GM18502 (cell line): Measurements from ENCODE around the gene ZNRF3.

Experiments
- ATAC-seq: cut with Tn5 transposase; IDR thresholded peaks from one replicate; pipeline ENCODE4 v1.9.1; 2021; ENCODE audit warnings: mild to moderate bottlenecking; ENCODE audit not compliant: unreplicated experiment, poor library complexity

ZNRF3 gene

GRCh38 chr22:29053048-29053702, 169.8 kb downstream of the ZNRF3 start:
- ATAC-seq = no peak

- no peak for ATAC-seq
These were observed 170.9 kb downstream of the ZNRF3 start for GRCh38 chr22:29054251-29054767.

GRCh38 chr22:29055192-29055830, 171.9 kb downstream of the ZNRF3 start:
- no peak for ATAC-seq

- ATAC-seq = no peak
These were observed 173.1 kb downstream of the ZNRF3 start for GRCh38 chr22:29056472-29056871.

- ATAC-seq = no peak
These were observed 177.0 kb downstream of the ZNRF3 start for GRCh38 chr22:29060251-29060869.

GRCh38 chr22:29060931-29061330, 177.6 kb downstream of the ZNRF3 start:
- no peak for ATAC-seq

- ATAC-seq = no peak
These were observed 178.4 kb downstream of the ZNRF3 start, which contains the start of gene C22orf31 for GRCh38 chr22:29061773-29062172. Gene C22orf31, minus strand, starts transcription at chr22:29061831. Its CDS starts 39 bp downstream, at chr22:29061792.

GRCh38 chr22:29062286-29062821, 179.0 kb downstream of the ZNRF3 start:
- no peak for ATAC-seq

GRCh38 chr22:29065468-29066190, 182.3 kb downstream of the ZNRF3 start:
- ATAC-seq = no peak

- ATAC-seq = no peak
These were observed 186.1 kb downstream of the ZNRF3 start for GRCh38 chr22:29069463-29069862.

- ATAC-seq = no peak
These were observed 187.1 kb downstream of the ZNRF3 start for GRCh38 chr22:29070490-29070889.

- ATAC-seq = no peak
These were observed 188.1 kb downstream of the ZNRF3 start for GRCh38 chr22:29071261-29072045.

GRCh38 chr22:29072193-29072978, 189.0 kb downstream of the ZNRF3 start:
- peak; percentile 84 for ATAC-seq

- peak; percentile 23 for ATAC-seq
These were observed 189.7 kb downstream of the ZNRF3 start, which contains the start of gene KREMEN1 for GRCh38 chr22:29072979-29073617. Gene KREMEN1, plus strand, starts transcription at chr22:29073035. Its CDS starts 96 bp downstream, at chr22:29073131.

- ATAC-seq = no peak
These were observed 190.4 kb downstream of the ZNRF3 start for GRCh38 chr22:29073618-29074275.

GRCh38 chr22:29074276-29074772, 191.0 kb downstream of the ZNRF3 start:
- ATAC-seq = no peak

- ATAC-seq = no peak
These were observed 194.9 kb downstream of the ZNRF3 start for GRCh38 chr22:29078036-29078868.
